ENCODE data around the gene TLE2. TPM values are rescaled to one million over a fixed set of nuclear protein-coding genes. Genes with fewer than 3 reads are reported as not detected.

TLE2 gene
- polyA plus RNA-seq, 2 donors, result 10.1 to 16.0 TPM

DNA sequence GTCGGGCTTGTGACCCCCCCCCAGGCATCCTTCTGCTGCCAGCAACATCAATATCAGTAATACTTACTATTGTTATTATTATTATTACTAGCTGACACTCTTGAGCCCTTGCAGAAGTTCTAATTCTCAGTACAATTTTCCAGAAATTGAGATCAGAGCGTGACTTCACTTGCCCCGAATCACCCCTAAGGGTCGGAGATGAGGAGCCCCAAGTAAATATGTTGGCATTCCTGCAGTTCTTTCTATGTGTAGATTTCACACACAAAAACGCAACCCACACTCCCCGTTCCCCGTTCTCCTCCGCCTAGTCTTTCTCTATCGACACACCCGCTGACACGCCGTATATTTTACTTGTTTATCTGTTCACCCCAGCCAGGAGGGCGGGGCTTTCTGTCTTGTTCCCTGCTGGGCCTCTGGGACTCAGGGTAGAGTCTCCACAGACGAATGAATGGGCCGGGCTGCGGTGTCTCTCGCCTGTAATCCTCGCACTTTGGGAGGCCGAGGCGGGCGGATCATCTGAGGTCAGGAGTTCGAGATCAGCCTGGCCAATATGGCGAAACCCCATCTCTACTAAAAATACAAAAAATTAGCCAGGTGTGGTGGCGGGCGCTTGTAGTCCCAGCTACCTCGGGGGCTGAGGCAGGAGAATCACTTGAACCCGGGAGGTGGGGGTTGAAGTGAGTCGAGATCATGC lies 18.6 kb upstream of the TLE2 start:
- no peaks in the 10 kb centered on the region for H3K36me3 ChIP-seq (ENCODE audit: control insufficient read depth in 2 of 2, insufficient read depth in 2 of 2, low read length in 1 of 2)
- H3K4me1 ChIP-seq (ENCODE audit: control insufficient read depth in 2 of 2, insufficient read depth in 2 of 2, low read length in 1 of 2), result peaks cover 0 to 6% of the 10 kb centered on the region in 2 donors
- no peaks in the 10 kb centered on the region for H3K27me3 ChIP-seq (ENCODE audit: control insufficient read depth in 1 of 2, insufficient read depth in 2 of 2, low read length in 2 of 2)
- H3K9me3 ChIP-seq (ENCODE audit: control insufficient read depth in 2 of 2, insufficient read depth in 1 of 2, low read depth in 1 of 2, low read length in 1 of 2), result no peaks in the 10 kb centered on the region
- peak overlapping the region in 1 of 2 donors; percentile 40 for H3K4me3 ChIP-seq (ENCODE audit: low read depth in 1 of 2, low read length in 2 of 2)
- 8 to 13% methylated on average over 28 of the region's 28 CpGs for WGBS, 2 donors
- peak overlapping the region; percentile 66 to 79 for H3K27ac ChIP-seq (ENCODE audit: low read depth in 2 of 2, low read length in 1 of 2)

DNA sequence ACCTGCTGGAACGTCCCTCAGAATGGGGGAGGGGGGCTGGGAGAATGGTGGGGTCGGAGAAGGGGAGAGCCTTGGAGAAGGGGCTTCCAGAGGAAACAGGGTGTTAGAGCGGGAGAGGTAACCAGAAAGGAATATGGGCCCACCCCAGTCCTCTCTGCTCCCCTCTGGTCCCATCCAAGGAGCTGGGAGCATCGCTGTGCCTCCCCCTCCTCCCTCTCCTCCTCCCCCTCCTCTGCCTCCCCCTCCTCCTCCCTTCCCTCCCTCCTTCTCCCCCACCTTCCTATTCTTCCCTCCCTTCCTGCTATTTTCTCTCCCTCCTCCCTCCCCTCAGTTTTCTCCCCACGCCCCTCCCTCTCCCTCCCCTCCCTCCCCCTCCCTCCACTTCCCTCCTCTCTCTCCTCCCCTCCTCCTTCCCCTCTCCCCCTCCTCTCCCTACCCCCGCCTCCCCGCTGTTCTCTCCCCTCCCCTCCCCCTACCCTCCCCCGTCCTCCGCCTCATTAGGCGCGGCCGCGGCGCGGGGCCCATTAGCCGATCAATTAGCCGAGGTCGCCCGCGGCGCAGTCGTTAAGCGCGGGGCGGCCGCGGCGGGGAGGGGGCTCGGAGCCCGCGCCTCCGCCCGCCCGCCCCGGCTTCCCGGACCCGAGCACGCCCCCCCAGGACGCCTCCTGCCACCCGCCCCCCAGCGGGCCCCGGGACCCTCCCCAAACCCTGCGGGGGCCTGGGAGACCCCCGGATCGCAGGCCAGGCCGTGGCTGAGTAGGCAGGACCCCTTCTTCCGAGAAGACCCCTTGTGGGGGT lies 17.8 kb upstream of the TLE2 start:
- Histone ChIP-seq H3K4me3 (ENCODE audit: low read depth in 1 of 2, low read length in 2 of 2) (peak overlapping the region in 1 of 2 donors; percentile 40), H3K36me3 (ENCODE audit: control insufficient read depth in 2 of 2, insufficient read depth in 2 of 2, low read length in 1 of 2) (no peaks in the 10 kb centered on the region), H3K4me1 (ENCODE audit: control insufficient read depth in 2 of 2, insufficient read depth in 2 of 2, low read length in 1 of 2) (peaks cover 0 to 6% of the 10 kb centered on the region in 2 donors), H3K27me3 (ENCODE audit: control insufficient read depth in 1 of 2, insufficient read depth in 2 of 2, low read length in 2 of 2) (no peaks in the 10 kb centered on the region), H3K27ac (ENCODE audit: low read depth in 2 of 2, low read length in 1 of 2) (peak overlapping the region; percentile 44 to 79), H3K9me3 (ENCODE audit: control insufficient read depth in 2 of 2, insufficient read depth in 1 of 2, low read depth in 1 of 2, low read length in 1 of 2) (no peaks in the 10 kb centered on the region)
- 3% methylated on average over 23 to 44 of the region's 47 CpGs for WGBS, 2 donors

DNA sequence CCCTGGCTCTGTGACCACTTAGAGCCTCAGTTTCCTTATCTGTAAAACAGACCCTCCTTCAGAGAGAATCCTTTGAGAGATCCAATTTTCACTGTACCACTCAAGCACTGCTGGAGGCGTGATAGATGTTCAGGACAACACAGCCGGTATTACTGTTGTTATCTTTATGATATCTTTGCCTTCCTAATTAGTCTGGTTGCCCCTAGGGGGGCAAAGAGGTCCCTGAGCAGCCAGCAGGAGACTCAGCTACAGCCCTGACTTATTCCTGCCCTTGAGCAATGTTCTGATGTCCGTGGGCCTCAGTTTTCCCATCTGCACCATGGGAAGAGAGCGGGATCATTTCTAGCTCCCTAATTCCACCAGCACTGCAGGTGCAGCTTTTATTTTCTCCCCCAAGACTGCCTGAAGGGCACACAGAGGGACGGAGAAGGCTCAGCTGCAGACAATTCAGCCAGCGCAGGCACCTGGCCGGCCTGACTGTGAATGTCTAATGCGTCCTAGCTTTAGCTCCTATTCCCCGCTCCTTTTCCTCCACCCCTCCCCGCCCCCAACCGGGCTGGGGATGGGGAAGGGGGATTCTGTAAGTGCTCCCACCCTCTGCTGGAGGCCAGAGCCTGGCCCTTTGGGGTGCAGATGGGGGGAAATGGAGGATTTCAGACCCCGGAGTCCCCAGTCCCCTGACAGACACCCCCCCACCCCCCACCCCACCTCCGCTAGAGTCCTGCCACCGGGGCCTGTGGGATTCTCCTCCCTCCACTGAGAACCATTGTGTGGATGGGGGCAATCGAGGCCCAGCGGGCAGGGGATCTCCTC lies 17.0 kb upstream of the TLE2 start:
- WGBS, 2 donors, result 39 to 44% methylated on average over 16 of the region's 16 CpGs
- peaks cover 0 to 3% of the 10 kb centered on the region in 2 donors for H3K4me1 ChIP-seq (ENCODE audit: control insufficient read depth in 2 of 2, insufficient read depth in 2 of 2, low read length in 1 of 2)
- peak overlapping the region in 1 of 2 donors; percentile 41 for H3K27ac ChIP-seq (ENCODE audit: low read depth in 2 of 2, low read length in 1 of 2)
- H3K9me3 ChIP-seq (ENCODE audit: control insufficient read depth in 2 of 2, insufficient read depth in 1 of 2, low read depth in 1 of 2, low read length in 1 of 2), result no peaks in the 10 kb centered on the region
- H3K27me3 ChIP-seq (ENCODE audit: control insufficient read depth in 1 of 2, insufficient read depth in 2 of 2, low read length in 2 of 2), result no peaks in the 10 kb centered on the region
- no peak overlapping the region for H3K4me3 ChIP-seq (ENCODE audit: low read depth in 1 of 2, low read length in 2 of 2)
- H3K36me3 ChIP-seq (ENCODE audit: control insufficient read depth in 2 of 2, insufficient read depth in 2 of 2, low read length in 1 of 2), result no peaks in the 10 kb centered on the region

DNA sequence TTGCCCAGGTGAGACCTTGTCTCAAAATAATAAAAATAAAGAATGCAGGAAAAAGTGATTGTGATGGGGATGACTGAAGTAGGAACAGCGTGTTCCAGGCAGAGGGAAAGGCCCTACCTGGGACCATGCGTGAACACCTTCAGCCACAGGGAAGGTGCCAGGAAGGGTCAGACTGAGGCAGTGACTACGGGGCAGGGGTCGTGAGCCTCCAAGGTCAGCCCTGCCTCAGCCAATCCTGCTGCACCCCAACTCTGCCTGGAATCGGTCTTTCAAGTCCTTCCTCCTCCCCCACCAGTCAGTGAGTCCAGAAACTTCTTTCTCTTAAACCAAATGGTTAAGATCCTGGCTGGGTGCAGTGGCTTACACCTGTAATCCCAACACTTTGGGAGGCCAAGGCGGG lies 16.1 kb upstream of the TLE2 start:
- 80 to 81% methylated on average over 6 of the region's 6 CpGs for WGBS, 2 donors
- Histone ChIP-seq H3K36me3 (ENCODE audit: control insufficient read depth in 2 of 2, insufficient read depth in 2 of 2, low read length in 1 of 2) (no peaks in the 10 kb centered on the region), H3K4me3 (ENCODE audit: low read depth in 1 of 2, low read length in 2 of 2) (no peak overlapping the region), H3K9me3 (ENCODE audit: control insufficient read depth in 2 of 2, insufficient read depth in 1 of 2, low read depth in 1 of 2, low read length in 1 of 2) (no peaks in the 10 kb centered on the region), H3K27ac (ENCODE audit: low read depth in 2 of 2, low read length in 1 of 2) (no peak overlapping the region), H3K27me3 (ENCODE audit: control insufficient read depth in 1 of 2, insufficient read depth in 2 of 2, low read length in 2 of 2) (no peaks in the 10 kb centered on the region), H3K4me1 (ENCODE audit: control insufficient read depth in 2 of 2, insufficient read depth in 2 of 2, low read length in 1 of 2) (no peaks in the 10 kb centered on the region)

DNA sequence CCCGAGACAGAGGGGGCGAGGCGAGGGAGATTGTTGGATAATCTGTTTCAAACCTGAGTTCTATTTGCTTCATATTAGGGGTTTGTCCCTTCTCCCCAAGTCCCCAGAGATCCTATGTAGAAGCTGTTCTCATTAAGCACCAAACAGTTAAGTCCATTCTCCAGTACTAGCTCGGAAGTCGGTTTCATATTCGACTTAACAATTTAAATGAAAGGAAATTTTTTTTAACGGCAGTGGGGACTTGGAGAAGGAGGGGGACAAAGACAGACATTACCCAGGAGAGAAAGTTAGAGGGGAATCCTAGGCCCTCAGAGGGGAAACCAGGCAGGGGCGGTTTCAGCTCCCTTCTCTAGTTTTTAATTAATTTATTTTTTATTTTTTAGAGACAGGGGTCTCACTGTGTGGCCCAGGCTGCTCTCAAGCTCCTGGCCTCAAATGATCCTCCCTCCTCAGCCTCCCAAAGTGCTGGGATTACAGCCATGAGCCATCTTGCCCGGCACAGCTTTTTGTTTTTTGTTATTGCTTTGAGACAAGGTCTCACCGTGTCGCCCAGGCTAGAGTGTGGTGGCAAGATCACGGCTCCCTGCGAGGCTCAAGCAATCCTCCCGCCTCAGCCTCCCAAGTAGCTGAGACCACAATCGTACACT lies 13.7 kb upstream of the TLE2 start:
- Histone ChIP-seq H3K4me3 (ENCODE audit: low read depth in 1 of 2, low read length in 2 of 2) (no peak overlapping the region), H3K9me3 (ENCODE audit: control insufficient read depth in 2 of 2, insufficient read depth in 1 of 2, low read depth in 1 of 2, low read length in 1 of 2) (no peaks in the 10 kb centered on the region), H3K4me1 (ENCODE audit: control insufficient read depth in 2 of 2, insufficient read depth in 2 of 2, low read length in 1 of 2) (no peaks in the 10 kb centered on the region), H3K27ac (ENCODE audit: low read depth in 2 of 2, low read length in 1 of 2) (no peak overlapping the region), H3K27me3 (ENCODE audit: control insufficient read depth in 1 of 2, insufficient read depth in 2 of 2, low read length in 2 of 2) (no peaks in the 10 kb centered on the region), H3K36me3 (ENCODE audit: control insufficient read depth in 2 of 2, insufficient read depth in 2 of 2, low read length in 1 of 2) (no peaks in the 10 kb centered on the region)
- 41 to 46% methylated on average over 15 of the region's 15 CpGs for WGBS, 2 donors

DNA sequence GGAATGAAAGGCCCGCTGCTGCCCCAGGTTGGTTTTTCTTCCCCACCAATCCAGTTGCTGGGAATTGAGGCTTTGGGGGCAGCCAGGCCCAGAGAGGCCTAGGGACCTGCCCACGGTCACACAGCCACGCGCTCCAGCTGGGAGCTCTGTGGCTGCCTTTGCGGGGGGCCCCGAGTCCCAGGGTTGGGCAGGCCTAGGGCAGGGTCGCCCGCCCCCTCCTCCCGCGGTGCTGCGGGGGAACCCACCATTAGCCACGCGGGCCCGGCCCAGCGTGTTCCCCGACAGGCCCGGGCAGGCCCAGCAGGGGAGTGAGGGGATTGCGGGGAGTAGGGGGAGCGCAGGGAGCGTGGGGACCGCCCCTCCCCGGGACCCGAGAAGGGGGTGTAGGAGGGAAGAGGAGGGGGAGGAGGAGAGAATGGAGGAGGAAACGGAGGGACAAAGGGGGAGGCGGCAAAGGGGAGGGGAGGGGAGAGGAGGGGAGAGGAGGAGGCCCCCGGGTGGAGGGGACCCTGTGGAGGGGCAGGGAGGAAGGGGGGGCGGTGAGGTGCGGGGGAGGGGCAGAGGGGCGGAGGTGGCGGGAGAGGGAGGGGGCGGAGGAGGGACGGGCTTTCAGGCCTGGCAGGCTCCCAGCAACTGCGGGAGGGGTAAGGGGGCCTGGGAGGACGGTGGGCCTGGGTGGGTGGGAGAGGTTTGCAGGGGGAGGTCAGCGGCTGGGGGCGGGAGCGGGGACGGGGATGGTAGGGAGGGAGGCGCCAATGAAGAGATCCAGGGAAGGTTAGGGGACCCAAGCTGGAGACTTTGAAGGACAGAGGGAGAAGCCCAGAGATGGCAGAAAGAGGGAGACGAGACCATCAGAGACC lies 12.9 kb upstream of the TLE2 start:
- Histone ChIP-seq H3K27ac (ENCODE audit: low read depth in 2 of 2, low read length in 1 of 2) (no peak overlapping the region), H3K27me3 (ENCODE audit: control insufficient read depth in 1 of 2, insufficient read depth in 2 of 2, low read length in 2 of 2) (no peaks in the 10 kb centered on the region), H3K4me3 (ENCODE audit: low read depth in 1 of 2, low read length in 2 of 2) (no peak overlapping the region), H3K4me1 (ENCODE audit: control insufficient read depth in 2 of 2, insufficient read depth in 2 of 2, low read length in 1 of 2) (no peaks in the 10 kb centered on the region), H3K36me3 (ENCODE audit: control insufficient read depth in 2 of 2, insufficient read depth in 2 of 2, low read length in 1 of 2) (no peaks in the 10 kb centered on the region), H3K9me3 (ENCODE audit: control insufficient read depth in 2 of 2, insufficient read depth in 1 of 2, low read depth in 1 of 2, low read length in 1 of 2) (no peaks in the 10 kb centered on the region)
- 21 to 22% methylated on average over 35 to 40 of the region's 40 CpGs for WGBS, 2 donors

DNA sequence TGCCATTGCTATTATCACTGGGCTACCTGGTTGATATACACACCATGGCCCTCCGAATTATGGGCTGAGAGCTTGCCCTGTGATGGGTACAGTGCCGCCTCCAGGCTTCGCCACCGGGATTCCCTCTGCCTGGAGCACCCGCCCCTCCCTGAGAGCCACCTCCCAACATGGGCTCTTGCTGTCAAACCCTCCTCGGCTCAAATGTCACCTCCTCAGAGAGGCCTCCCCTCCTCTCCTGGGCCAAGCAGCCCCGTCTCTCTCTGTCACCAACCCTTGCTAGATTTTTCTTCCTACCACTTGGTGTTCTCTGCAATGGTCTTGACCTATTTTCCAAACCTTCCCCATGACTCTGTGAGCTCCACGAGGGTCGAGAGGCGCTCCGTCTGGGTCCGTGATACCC lies 12.2 kb upstream of the TLE2 start:
- no peaks in the 10 kb centered on the region for H3K27me3 ChIP-seq (ENCODE audit: control insufficient read depth in 1 of 2, insufficient read depth in 2 of 2, low read length in 2 of 2)
- no peaks in the 10 kb centered on the region for H3K4me1 ChIP-seq (ENCODE audit: control insufficient read depth in 2 of 2, insufficient read depth in 2 of 2, low read length in 1 of 2)
- no peak overlapping the region for H3K27ac ChIP-seq (ENCODE audit: low read depth in 2 of 2, low read length in 1 of 2)
- H3K9me3 ChIP-seq (ENCODE audit: control insufficient read depth in 2 of 2, insufficient read depth in 1 of 2, low read depth in 1 of 2, low read length in 1 of 2), result no peaks in the 10 kb centered on the region
- WGBS, 2 donors, result 72 to 77% methylated on average over 12 of the region's 12 CpGs
- no peak overlapping the region for H3K4me3 ChIP-seq (ENCODE audit: low read depth in 1 of 2, low read length in 2 of 2)
- H3K36me3 ChIP-seq (ENCODE audit: control insufficient read depth in 2 of 2, insufficient read depth in 2 of 2, low read length in 1 of 2), result no peaks in the 10 kb centered on the region

DNA sequence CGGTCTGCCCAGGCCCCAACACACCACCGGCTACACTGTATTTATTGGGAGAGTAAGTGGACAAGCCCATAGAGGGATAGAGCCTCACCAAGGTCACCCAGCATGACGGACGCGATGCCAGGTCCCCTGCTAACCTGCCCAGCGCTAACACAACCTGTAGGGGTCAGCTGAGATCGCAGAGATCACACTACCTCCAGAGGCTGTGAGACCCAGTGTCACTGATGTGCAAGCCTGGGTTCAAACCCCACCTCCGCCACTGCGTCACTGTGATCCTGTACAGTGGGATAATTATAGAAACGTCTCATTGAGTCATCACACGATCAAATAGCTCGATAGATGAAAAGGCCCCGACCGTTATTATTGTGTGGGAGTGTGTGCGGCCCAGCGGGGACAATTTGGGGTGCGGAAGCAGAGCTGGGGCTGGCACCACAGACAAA lies 10.6 kb upstream of the TLE2 start:
- no peaks in the 10 kb centered on the region for H3K36me3 ChIP-seq (ENCODE audit: control insufficient read depth in 2 of 2, insufficient read depth in 2 of 2, low read length in 1 of 2)
- no peak overlapping the region for H3K27ac ChIP-seq (ENCODE audit: low read depth in 2 of 2, low read length in 1 of 2)
- H3K4me1 ChIP-seq (ENCODE audit: control insufficient read depth in 2 of 2, insufficient read depth in 2 of 2, low read length in 1 of 2), result peaks cover 0 to 2% of the 10 kb centered on the region in 2 donors
- no peaks in the 10 kb centered on the region for H3K9me3 ChIP-seq (ENCODE audit: control insufficient read depth in 2 of 2, insufficient read depth in 1 of 2, low read depth in 1 of 2, low read length in 1 of 2)
- 68 to 69% methylated on average over 17 of the region's 17 CpGs for WGBS, 2 donors
- no peaks in the 10 kb centered on the region for H3K27me3 ChIP-seq (ENCODE audit: control insufficient read depth in 1 of 2, insufficient read depth in 2 of 2, low read length in 2 of 2)
- H3K4me3 ChIP-seq (ENCODE audit: low read depth in 1 of 2, low read length in 2 of 2), result no peak overlapping the region

Measured in esophagus (tissue), 2 donors.